SH-SY5Y (cell line): ENCODE results near the gene EIF4E1B.

Experiments used
- GATA2 ChIP-seq: IDR thresholded peaks from 2 replicates; pipeline ENCODE4 v1.6.1; 2011; ENCODE audit warnings: mild to moderate bottlenecking, low read depth, low read length
- GATA3 ChIP-seq: IDR thresholded peaks from 2 replicates; pipeline ENCODE4 v1.6.1; 2011; ENCODE audit warnings: low read depth, mild to moderate bottlenecking, low read length, moderate library complexity

The EIF4E1B gene

GRCh38 chr5:176597417-176598389 is 32.8 kb upstream of the EIF4E1B start:
- TF ChIP-seq GATA3: no peak
- no peak for TF ChIP-seq GATA2

DNA sequence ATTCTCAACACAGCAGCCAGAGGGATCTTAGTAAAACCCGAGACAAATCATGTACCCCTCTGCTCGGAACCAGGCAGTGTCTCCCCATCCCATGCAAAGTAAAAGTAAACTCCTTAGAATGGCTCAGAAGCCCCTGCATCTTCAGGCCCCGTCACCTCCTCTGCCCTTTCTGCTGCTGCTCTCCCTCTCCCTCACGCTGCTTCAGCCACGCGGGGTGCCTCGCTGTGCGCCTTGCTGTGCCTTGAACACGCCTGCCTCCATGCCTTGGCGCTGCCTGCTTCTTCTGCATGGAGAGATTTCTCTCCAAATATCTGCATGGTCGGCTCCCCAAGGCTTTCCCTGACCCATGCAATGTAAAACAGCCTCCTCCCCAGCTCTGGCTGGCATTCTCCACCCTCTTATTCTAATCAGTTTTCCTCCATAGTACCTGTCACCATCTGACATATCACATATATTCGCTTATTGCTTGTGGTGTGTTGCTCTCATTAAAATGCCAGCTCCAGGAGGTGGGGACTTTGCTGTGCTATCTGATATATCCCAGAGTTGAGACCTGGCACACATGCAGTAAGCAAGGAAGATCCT is 28.5 kb upstream of the EIF4E1B start:
- no peak for TF ChIP-seq GATA2
- TF ChIP-seq GATA3: no peak

DNA sequence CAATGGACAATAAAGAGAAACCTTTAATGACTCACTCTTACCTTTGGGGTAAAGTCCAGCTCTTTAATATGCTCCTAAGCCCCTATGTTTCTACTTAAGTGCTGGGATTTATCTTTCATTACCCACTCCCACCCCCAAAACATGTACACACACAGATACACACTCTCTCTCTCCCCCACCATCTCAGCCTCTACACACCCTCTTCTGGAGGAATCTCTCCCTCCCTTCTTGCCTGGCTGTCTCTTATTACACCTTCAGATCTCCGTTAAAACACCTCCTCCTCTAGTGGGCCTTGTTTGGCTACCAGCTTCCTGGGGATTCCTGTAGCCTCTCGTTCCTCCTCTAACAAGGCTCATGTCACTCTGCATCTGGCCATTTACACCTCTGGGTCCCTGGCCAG is 27.4 kb upstream of the EIF4E1B start:
- no peak for TF ChIP-seq GATA2
- no peak for TF ChIP-seq GATA3

DNA sequence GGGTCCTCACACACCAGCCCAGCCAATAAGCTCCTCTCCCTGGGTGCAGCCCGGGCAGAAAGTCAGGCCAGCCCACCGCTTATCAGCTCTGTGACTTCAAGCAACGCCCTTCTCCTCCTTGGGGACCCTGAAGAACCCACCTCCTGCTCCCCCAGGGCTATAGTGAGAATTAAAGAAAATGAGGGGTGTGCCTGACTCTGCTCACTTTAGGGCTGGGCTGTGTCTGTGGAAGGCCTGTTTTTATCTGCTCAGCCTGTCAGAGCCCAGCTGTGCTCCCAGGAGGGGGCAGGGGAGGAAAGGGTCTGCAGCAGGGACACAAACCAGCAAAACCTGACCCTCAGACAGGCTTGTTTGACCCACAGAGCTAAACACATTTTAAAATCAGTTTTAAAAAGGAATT is 24.4 kb upstream of the EIF4E1B start:
- TF ChIP-seq GATA2 (no peak), GATA3 (no peak)

GRCh38 chr5:176606875-176607274 is 23.6 kb upstream of the EIF4E1B start:
- no peak for TF ChIP-seq GATA3
- no peak for TF ChIP-seq GATA2

DNA sequence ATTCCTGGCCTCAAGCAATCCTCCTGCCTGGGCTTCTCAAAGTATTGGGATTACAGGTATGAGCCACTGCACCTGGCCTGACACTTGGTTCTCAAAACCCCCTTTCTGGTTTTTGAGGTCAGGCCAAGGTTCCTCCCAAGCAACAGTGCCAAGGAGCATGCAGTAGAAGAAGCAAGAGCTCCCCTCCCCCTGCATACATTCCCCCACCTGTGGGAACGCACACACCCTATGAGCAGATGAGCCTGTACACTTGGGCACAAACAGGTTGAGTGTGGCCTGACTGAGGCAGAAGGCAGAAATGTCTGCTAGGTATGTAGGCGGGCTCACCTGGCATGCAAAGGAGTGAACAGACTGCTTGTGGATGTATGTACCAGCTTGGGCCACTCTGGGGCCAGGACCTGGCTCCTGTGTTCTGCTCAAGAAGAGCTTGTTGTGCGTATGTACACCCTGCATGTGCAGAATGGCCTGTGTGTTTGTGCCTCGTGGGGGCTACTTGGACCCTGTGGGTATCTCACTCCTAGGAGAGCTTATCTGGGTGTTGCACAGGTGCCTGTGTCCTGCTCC is 22.3 kb upstream of the EIF4E1B start:
- TF ChIP-seq GATA3: no peak
- no peak for TF ChIP-seq GATA2

GRCh38 chr5:176608937-176609723 is 21.3 kb upstream of the EIF4E1B start:
- no peak for TF ChIP-seq GATA2
- no peak for TF ChIP-seq GATA3

DNA sequence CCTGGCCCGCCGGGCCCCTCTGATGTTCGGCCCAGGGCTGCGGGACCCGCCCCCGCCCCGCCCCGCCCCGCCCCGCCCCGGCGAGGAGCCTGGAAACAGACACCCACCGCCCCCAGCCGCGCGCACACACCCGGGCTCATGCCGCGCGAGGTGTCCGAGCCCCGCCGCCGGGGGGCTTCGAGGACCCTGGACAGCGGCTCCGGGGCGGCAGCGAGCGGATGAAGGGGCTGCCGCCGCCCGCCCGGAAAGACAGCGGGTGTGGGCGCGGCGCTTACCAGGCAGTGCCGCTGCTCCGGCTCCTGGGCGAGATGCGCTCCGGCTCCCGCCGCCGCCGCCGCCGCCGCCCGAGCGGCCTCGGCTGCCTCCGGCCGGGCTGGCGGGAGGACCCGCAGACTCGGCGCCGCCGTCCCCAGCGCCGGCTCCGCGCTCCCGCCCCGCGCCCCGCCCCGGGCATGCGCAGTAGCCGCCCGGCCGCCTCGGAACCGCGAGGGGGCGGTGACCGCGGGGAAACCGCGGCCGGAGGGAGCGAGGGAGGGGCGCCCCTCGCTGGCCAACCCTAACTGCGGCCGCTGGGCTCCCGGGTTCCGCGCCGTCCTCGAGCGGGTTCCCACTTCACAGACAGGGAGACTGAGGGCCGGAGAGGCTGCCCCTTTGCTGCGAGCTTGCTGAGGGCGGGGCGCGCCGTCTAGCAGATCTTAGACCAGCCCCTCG is 20.6 kb upstream of the EIF4E1B start, which contains the start of gene GPRIN1:
GPRIN1 (minus strand) TSS at position 433 of the 711 bp plus-strand sequence. CDS start 10,322 bp downstream, outside the sequence.
- TF ChIP-seq GATA2: no peak
- TF ChIP-seq GATA3: no peak

- TF ChIP-seq GATA3 (no peak), GATA2 (no peak)
Measured at GRCh38 chr5:176610435-176610773, 20.1 kb upstream of the EIF4E1B start.

GRCh38 chr5:176611435-176611834 is 19.0 kb upstream of the EIF4E1B start:
- TF ChIP-seq GATA2 (no peak), GATA3 (no peak)

GRCh38 chr5:176612008-176612407 is 18.5 kb upstream of the EIF4E1B start:
- TF ChIP-seq GATA3 (no peak), GATA2 (no peak)

- TF ChIP-seq GATA2 (no peak; the same call in 1 of the 2 replicates), GATA3 (no peak)
Measured at GRCh38 chr5:176612855-176613254, 17.6 kb upstream of the EIF4E1B start.

DNA sequence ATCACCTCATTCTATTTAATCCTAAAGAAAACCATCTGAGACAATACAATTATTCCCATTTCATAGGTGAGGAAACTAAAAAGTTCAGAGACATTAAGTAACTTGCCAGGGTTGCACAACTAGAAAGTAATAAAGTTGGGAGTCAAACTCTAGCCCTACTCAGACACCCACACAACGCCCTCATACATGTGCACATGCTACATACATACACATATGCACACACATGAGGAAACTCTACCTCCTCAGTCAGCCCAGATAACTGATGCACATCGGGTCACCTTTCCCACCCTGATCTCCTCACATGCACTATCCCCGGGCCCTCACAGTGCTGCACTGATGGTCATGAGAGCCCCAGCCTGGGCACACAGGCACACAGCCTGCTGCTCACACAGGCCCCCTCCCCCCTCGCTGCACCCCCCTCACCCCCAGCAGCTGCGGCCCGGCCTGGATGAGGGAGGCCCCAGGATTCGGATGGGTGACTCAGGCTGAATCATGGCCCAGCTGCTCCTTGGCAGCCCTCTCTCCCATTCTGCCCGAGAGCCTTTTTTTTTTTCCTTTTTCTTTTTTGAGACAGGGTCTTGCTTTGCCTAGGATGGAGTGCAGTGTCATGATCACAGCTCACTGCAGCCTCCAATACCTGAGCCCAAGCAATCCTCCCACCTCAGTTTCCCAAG is 15.5 kb upstream of the EIF4E1B start:
- TF ChIP-seq GATA3 (no peak), GATA2 (no peak)

DNA sequence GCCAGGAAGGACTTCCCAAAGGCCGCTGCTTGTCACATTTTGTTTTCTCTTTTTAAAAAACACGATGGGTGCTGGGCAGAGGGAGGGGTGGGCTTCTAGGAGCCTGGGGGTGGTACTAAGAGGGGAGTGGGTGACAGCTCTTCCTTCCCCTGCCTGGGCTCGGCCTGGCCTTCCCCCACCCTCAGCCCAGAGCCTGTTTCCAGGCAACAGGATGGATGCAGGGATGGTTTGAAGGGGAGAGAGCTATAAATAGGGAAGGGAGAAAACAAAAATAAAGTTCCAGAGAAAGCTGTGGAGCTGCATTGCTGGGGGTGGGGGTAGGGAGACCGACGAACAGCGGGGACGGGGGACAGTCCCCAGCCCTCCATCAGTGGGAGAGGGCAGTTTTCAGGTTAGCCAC is 14.0 kb upstream of the EIF4E1B start:
- TF ChIP-seq GATA3 (no peak), GATA2 (no peak)
